ENCODE measurements around the gene DGCR8. TPM values are rescaled to one million over a fixed set of nuclear protein-coding genes. Genes with fewer than 3 reads are reported as not detected.

The DGCR8 gene
- total RNA-seq, 1 experiment from 2014 or later: 53.1 TPM

DNA sequence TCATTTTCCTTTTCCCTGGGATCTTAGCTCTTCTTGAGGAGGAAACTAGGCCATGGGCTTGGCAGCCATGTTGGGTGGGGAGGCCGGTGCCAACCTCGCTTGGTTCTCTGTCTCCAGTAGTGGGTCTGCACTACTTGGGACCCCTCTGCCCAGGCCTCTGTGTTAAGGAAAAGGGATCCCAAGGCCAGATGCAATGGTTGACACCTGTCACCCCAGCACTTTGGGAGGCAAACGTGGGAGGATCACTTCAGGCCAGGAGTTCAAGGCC is 49.6 kb downstream of the DGCR8 start:
- Mint-ChIP-seq H3K36me3 (ENCODE audit: insufficient read depth, unreplicated experiment) (peaks cover 61% of the 10 kb centered on the region), H3K27ac (ENCODE audit: unreplicated experiment) (no peak overlapping the region), H3K4me3 (ENCODE audit: unreplicated experiment) (no peak overlapping the region), H3K4me1 (ENCODE audit: low read depth, unreplicated experiment) (no peaks in the 10 kb centered on the region), H3K27me3 (ENCODE audit: insufficient read depth, unreplicated experiment) (no peaks in the 10 kb centered on the region), H3K9me3 (ENCODE audit: unreplicated experiment) (no peaks in the 10 kb centered on the region)
- no peaks in the 10 kb centered on the region for H3K9me3 ChIP-seq
- no TSS peak for BruUV-seq (replicated peaks)
- POLR2A ChIA-PET: interaction anchor here (2.4 kb wide), 1 partner anchor 12 kb away, joined by 7 read pairs; the partner anchor contains the start of gene TRMT2A
- no peak overlapping the region for H3K4me3 ChIP-seq (ENCODE audit: low read depth, low read length)
- no peaks in the 10 kb centered on the region for H3K27me3 ChIP-seq (replicated peaks; ENCODE audit: control insufficient read depth, insufficient read depth, low read length)
- no peaks in the 10 kb centered on the region for H3K4me1 ChIP-seq
- intact Hi-C loops (cut with micrococcal nuclease; ENCODE audit: unreplicated experiment): no loop called here
- DNase-seq: no peak
- H3K36me3 ChIP-seq (ENCODE audit: control insufficient read depth, insufficient read depth, low read length): no peaks in the 10 kb centered on the region; the same call in 1 of the 2 replicates
- TF ChIP-seq, protein P1, sequence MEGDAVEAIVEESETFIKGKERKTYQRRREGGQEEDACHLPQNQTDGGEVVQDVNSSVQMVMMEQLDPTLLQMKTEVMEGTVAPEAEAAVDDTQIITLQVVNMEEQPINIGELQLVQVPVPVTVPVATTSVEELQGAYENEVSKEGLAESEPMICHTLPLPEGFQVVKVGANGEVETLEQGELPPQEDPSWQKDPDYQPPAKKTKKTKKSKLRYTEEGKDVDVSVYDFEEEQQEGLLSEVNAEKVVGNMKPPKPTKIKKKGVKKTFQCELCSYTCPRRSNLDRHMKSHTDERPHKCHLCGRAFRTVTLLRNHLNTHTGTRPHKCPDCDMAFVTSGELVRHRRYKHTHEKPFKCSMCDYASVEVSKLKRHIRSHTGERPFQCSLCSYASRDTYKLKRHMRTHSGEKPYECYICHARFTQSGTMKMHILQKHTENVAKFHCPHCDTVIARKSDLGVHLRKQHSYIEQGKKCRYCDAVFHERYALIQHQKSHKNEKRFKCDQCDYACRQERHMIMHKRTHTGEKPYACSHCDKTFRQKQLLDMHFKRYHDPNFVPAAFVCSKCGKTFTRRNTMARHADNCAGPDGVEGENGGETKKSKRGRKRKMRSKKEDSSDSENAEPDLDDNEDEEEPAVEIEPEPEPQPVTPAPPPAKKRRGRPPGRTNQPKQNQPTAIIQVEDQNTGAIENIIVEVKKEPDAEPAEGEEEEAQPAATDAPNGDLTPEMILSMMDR (IDR thresholded peaks at IDR 0.05; ENCODE audit: insufficient read depth in 1 of 2, low read depth in 1 of 2, low read length in 1 of 2, severe bottlenecking in 1 of 2, unreplicated experiment in 1 of 2): no peak
- CTCF ChIA-PET: interaction anchor here (1.2 kb wide), 1 partner anchor 12 kb away, joined by 5 read pairs; the partner anchor contains the start of gene TRMT2A

DNA sequence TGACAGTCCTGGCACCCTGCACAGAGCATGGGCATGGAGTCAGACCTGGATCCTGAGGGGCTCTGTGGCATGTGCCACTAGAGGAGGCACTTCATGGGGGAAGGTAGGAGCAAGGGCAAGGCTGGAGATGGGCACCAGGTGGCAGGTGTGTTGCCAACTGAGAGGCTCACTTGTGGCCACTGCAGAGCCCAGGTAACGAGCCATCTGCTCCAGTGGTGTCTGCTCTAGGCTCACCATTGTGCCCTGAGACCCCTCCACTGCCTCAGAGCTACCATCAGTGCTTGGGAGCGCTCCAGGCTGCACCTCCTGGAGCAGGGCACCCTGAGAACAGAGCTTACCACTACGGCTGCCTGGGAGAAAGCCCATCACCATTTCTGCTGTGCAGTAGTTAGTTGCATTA is 50.3 kb downstream of the DGCR8 start:
- CTCF ChIA-PET: no interaction called here
- Mint-ChIP-seq H3K9me3 (ENCODE audit: unreplicated experiment) (no peaks in the 10 kb centered on the region), H3K27me3 (ENCODE audit: insufficient read depth, unreplicated experiment) (no peaks in the 10 kb centered on the region), H3K4me1 (ENCODE audit: low read depth, unreplicated experiment) (no peaks in the 10 kb centered on the region), H3K27ac (ENCODE audit: unreplicated experiment) (no peak overlapping the region), H3K36me3 (ENCODE audit: insufficient read depth, unreplicated experiment) (peaks cover 54% of the 10 kb centered on the region), H3K4me3 (ENCODE audit: unreplicated experiment) (peak overlapping the region; percentile 62)
- Histone ChIP-seq H3K36me3 (ENCODE audit: control insufficient read depth, insufficient read depth, low read length) (no peaks in the 10 kb centered on the region; the same call in 1 of the 2 replicates), H3K27me3 (replicated peaks; ENCODE audit: control insufficient read depth, insufficient read depth, low read length) (no peaks in the 10 kb centered on the region), H3K4me1 (no peaks in the 10 kb centered on the region), H3K4me3 (ENCODE audit: low read depth, low read length) (no peak overlapping the region), H3K9me3 (no peaks in the 10 kb centered on the region)
- intact Hi-C loops (cut with micrococcal nuclease; ENCODE audit: unreplicated experiment): no loop called here
- DNase-seq: no peak
- TF ChIP-seq, protein P1 (IDR thresholded peaks at IDR 0.05; ENCODE audit: insufficient read depth in 1 of 2, low read depth in 1 of 2, low read length in 1 of 2, severe bottlenecking in 1 of 2, unreplicated experiment in 1 of 2): no peak
- POLR2A ChIA-PET: interaction anchor here (2.4 kb wide), 1 partner anchor 13 kb away, joined by 7 read pairs; the partner anchor contains the start of gene TRMT2A
- BruUV-seq (replicated peaks): no TSS peak

DNA sequence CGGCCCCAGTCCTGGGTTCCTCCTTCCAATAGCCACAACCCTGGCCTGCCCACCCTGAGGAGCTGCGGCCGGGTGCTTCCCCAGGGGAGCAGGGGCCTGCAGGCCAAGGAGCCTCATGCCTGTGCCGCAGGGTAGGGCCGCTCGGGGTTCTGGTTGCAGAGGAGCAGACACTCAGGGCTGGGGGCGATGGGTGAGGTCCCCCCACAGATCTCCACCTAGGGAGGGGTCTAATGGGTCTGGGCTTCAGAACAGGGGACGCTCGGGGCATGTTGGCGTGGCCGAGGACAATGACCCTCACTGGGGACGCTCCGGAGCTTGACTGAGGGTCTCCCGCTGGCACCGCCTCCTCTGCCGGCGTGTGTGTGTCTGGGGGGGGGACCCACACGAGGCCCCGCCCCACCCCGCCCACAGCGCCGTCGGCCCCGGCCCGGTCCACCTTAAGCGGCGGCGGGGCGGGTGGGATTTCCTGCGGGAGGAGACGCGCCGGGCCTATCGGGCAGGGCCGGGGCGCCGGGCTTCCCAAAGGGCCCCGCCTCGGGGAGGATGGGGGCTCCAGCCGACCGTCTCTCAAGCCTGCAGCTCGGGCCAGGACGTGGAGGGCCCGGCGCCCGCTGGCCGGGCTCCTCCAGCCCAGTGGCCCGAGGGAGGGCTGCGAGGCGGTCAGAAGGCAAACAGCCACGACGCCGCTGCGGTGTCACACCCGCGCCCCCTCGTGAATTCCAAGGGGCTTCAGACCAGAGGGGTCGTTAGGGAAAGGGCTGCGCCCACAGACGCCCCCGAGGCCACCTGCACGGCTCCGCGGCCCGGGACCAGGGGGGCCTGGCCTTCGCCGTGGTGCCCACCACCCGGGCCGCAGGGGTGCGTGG is 50.9 kb downstream of the DGCR8 start:
- Mint-ChIP-seq H3K9me3 (ENCODE audit: unreplicated experiment) (no peaks in the 10 kb centered on the region), H3K27me3 (ENCODE audit: insufficient read depth, unreplicated experiment) (no peaks in the 10 kb centered on the region), H3K4me3 (ENCODE audit: unreplicated experiment) (peak overlapping the region; percentile 62), H3K36me3 (ENCODE audit: insufficient read depth, unreplicated experiment) (peaks cover 48% of the 10 kb centered on the region), H3K4me1 (ENCODE audit: low read depth, unreplicated experiment) (no peaks in the 10 kb centered on the region), H3K27ac (ENCODE audit: unreplicated experiment) (no peak overlapping the region)
- Histone ChIP-seq H3K36me3 (ENCODE audit: control insufficient read depth, insufficient read depth, low read length) (no peaks in the 10 kb centered on the region; the same call in 1 of the 2 replicates), H3K4me1 (no peaks in the 10 kb centered on the region), H3K9me3 (no peaks in the 10 kb centered on the region), H3K4me3 (ENCODE audit: low read depth, low read length) (peak overlapping the region; percentile 88), H3K27me3 (replicated peaks; ENCODE audit: control insufficient read depth, insufficient read depth, low read length) (no peaks in the 10 kb centered on the region)
- intact Hi-C loops (cut with micrococcal nuclease; ENCODE audit: unreplicated experiment): no loop called here
- TF ChIP-seq, protein P1 (IDR thresholded peaks at IDR 0.05; ENCODE audit: insufficient read depth in 1 of 2, low read depth in 1 of 2, low read length in 1 of 2, severe bottlenecking in 1 of 2, unreplicated experiment in 1 of 2): no peak
- DNase-seq: peak; percentile 68 to 70
- POLR2A ChIA-PET: no interaction called here
- CTCF ChIA-PET: no interaction called here
- no TSS peak for BruUV-seq (replicated peaks)

All from Caco-2 (cell line).